GM19438 (cell line): ENCODE results near the gene OCA2.
"Not testable (repeated sequence)": the region's sequence is repeated elsewhere in the genome, so short reads cannot be mapped to it uniquely, and the experiment has no call there.

ENCODE experiments used
- ATAC-seq: cut with Tn5 transposase; IDR thresholded peaks from one replicate; pipeline ENCODE4 v1.9.1; 2021; ENCODE audit warnings: low read depth; ENCODE audit not compliant: unreplicated experiment

OCA2 gene

GRCh38 chr15:27961801-27962200 lies 137.3 kb downstream of the OCA2 start:
- no peak for ATAC-seq

GRCh38 chr15:27958911-27959578 lies 140.1 kb downstream of the OCA2 start:
- ATAC-seq = no peak

- ATAC-seq = no peak
Measured at GRCh38 chr15:27956285-27956684, 142.8 kb downstream of the OCA2 start.

GRCh38 chr15:27955087-27955486 lies 144.0 kb downstream of the OCA2 start:
- no peak for ATAC-seq

- not testable (repeated sequence) for ATAC-seq
Measured at GRCh38 chr15:27952593-27952992, 146.5 kb downstream of the OCA2 start.

GRCh38 chr15:27951191-27951890 lies 147.8 kb downstream of the OCA2 start:
- no peak for ATAC-seq

GRCh38 chr15:27949089-27949488 lies 150.0 kb downstream of the OCA2 start:
- ATAC-seq = no peak

- ATAC-seq = no peak
Measured at GRCh38 chr15:27939246-27939645, 159.9 kb downstream of the OCA2 start.

GRCh38 chr15:27937851-27938250 lies 161.3 kb downstream of the OCA2 start:
- ATAC-seq = no peak

- no peak for ATAC-seq
Measured at GRCh38 chr15:27936164-27936563, 163.0 kb downstream of the OCA2 start.

- no peak for ATAC-seq
Measured at GRCh38 chr15:27935328-27935727, 163.8 kb downstream of the OCA2 start.

- no peak for ATAC-seq
Measured at GRCh38 chr15:27934782-27935181, 164.3 kb downstream of the OCA2 start.

- no peak for ATAC-seq
Measured at GRCh38 chr15:27933562-27933961, 165.6 kb downstream of the OCA2 start.

- ATAC-seq = no peak
Measured at GRCh38 chr15:27932600-27932999, 166.5 kb downstream of the OCA2 start.

GRCh38 chr15:27928386-27928785 lies 170.7 kb downstream of the OCA2 start:
- ATAC-seq = no peak

- ATAC-seq = no peak
Measured at GRCh38 chr15:27912283-27912682, 186.8 kb downstream of the OCA2 start.

GRCh38 chr15:27906802-27907201 lies 192.3 kb downstream of the OCA2 start:
- ATAC-seq = no peak

- no peak for ATAC-seq
Measured at GRCh38 chr15:27903405-27903804, 195.7 kb downstream of the OCA2 start.

- no peak for ATAC-seq
Measured at GRCh38 chr15:27902680-27903385, 196.3 kb downstream of the OCA2 start.

GRCh38 chr15:27899583-27900285 lies 199.4 kb downstream of the OCA2 start:
- no peak for ATAC-seq

GRCh38 chr15:27897481-27897880 lies 201.6 kb downstream of the OCA2 start:
- no peak for ATAC-seq
